ENCODE measurements around the gene CRNKL1.

Gene CRNKL1

GRCh38 chr20:20017001-20017843 lies 35.0 kb downstream of the CRNKL1 start, which contains the start of gene NAA20:
Gene NAA20, plus strand, starts transcription at chr20:20017362. Its CDS starts 35 bp downstream, at chr20:20017397.
- Histone ChIP-seq H3K4me2 (peak within 1 kb of the TSS; percentile 78), H2AFZ (ENCODE audit: low read depth) (peak within 1 kb of the TSS; percentile 41; the same call in 1 of the 2 replicates), H3K9ac (peak within 1 kb of the TSS; percentile 80), H3K27me3 (ENCODE audit: insufficient read depth, low read depth) (no peaks in the 10 kb centered on the region), H4K20me1 (ENCODE audit: insufficient read depth) (no peaks in the 10 kb centered on the region), H3K27ac (peak within 1 kb of the TSS; percentile 58), H3K36me3 (ENCODE audit: insufficient read depth) (no peaks in the 10 kb centered on the region), H3K4me3 (IDR thresholded peaks at IDR 0.05; ENCODE audit: insufficient read depth, low read depth, low read length) (no peak within 1 kb of the TSS), H3K4me1 (ENCODE audit: low read depth, poor library complexity, severe bottlenecking) (peaks cover 39% of the 10 kb centered on the region), H3K79me2 (ENCODE audit: insufficient read depth, low read depth) (peaks cover 47% of the 10 kb centered on the region)
- no peak for TF ChIP-seq CTCF (conservative IDR thresholded peaks at IDR 0.05; ENCODE audit: low read depth, low read length)

GRCh38 chr20:20014659-20015058 lies 37.6 kb downstream of the CRNKL1 start:
- Histone ChIP-seq H3K4me1 (ENCODE audit: low read depth, poor library complexity, severe bottlenecking) (peaks cover 24% of the 10 kb centered on the region), H3K27ac (no peak overlapping the region), H3K4me2 (no peak overlapping the region), H3K36me3 (ENCODE audit: insufficient read depth) (no peaks in the 10 kb centered on the region), H3K27me3 (ENCODE audit: insufficient read depth, low read depth) (no peaks in the 10 kb centered on the region), H3K9ac (no peak overlapping the region), H3K4me3 (IDR thresholded peaks at IDR 0.05; ENCODE audit: insufficient read depth, low read depth, low read length) (no peak overlapping the region), H3K79me2 (ENCODE audit: insufficient read depth, low read depth) (peaks cover 24% of the 10 kb centered on the region), H4K20me1 (ENCODE audit: insufficient read depth) (no peaks in the 10 kb centered on the region), H2AFZ (ENCODE audit: low read depth) (no peak overlapping the region)
- no peak for TF ChIP-seq CTCF (conservative IDR thresholded peaks at IDR 0.05; ENCODE audit: low read depth, low read length)

GRCh38 chr20:20012541-20012940 lies 39.7 kb downstream of the CRNKL1 start:
- Histone ChIP-seq H3K4me2 (no peak overlapping the region), H3K36me3 (ENCODE audit: insufficient read depth) (no peaks in the 10 kb centered on the region), H3K27me3 (ENCODE audit: insufficient read depth, low read depth) (no peaks in the 10 kb centered on the region), H3K9ac (no peak overlapping the region), H2AFZ (ENCODE audit: low read depth) (no peak overlapping the region), H3K27ac (no peak overlapping the region), H3K4me3 (IDR thresholded peaks at IDR 0.05; ENCODE audit: insufficient read depth, low read depth, low read length) (no peak overlapping the region), H4K20me1 (ENCODE audit: insufficient read depth) (no peaks in the 10 kb centered on the region), H3K4me1 (ENCODE audit: low read depth, poor library complexity, severe bottlenecking) (peaks cover 7% of the 10 kb centered on the region), H3K79me2 (ENCODE audit: insufficient read depth, low read depth) (peaks cover 3% of the 10 kb centered on the region; the same call in 1 of the 2 replicates)
- no peak for TF ChIP-seq CTCF (conservative IDR thresholded peaks at IDR 0.05; ENCODE audit: low read depth, low read length)

GRCh38 chr20:20010639-20011500 lies 41.4 kb downstream of the CRNKL1 start:
- H3K27me3 ChIP-seq (ENCODE audit: insufficient read depth, low read depth) = no peaks in the 10 kb centered on the region
- peak overlapping the region; percentile 23; the same call in 1 of the 2 replicates for H3K4me2 ChIP-seq
- no peaks in the 10 kb centered on the region for H4K20me1 ChIP-seq (ENCODE audit: insufficient read depth)
- H3K27ac ChIP-seq = no peak overlapping the region
- no peaks in the 10 kb centered on the region for H3K36me3 ChIP-seq (ENCODE audit: insufficient read depth)
- no peak overlapping the region for H2AFZ ChIP-seq (ENCODE audit: low read depth)
- TF ChIP-seq CTCF (conservative IDR thresholded peaks at IDR 0.05; ENCODE audit: low read depth, low read length) = no peak
- no peak overlapping the region for H3K4me3 ChIP-seq (IDR thresholded peaks at IDR 0.05; ENCODE audit: insufficient read depth, low read depth, low read length)
- H3K4me1 ChIP-seq (ENCODE audit: low read depth, poor library complexity, severe bottlenecking) = peaks cover 7% of the 10 kb centered on the region
- H3K79me2 ChIP-seq (ENCODE audit: insufficient read depth, low read depth) = no peaks in the 10 kb centered on the region
- no peak overlapping the region for H3K9ac ChIP-seq
